GM23338 (cell line): Measurements from ENCODE around the gene CDH4.

ENCODE experiments used
- EZH2 ChIP-seq: fragments of 200-600 bp; sonication (generic); IDR thresholded peaks from one replicate; pipeline ENCODE4 v1.8.0; 2017; ENCODE audit warnings: antibody characterized with exemption, mild to moderate bottlenecking, low read depth; ENCODE audit not compliant: unreplicated experiment
- EZH2phosphoT487 ChIP-seq: fragments of 200-600 bp; sonication (generic); IDR thresholded peaks from one replicate; pipeline ENCODE4 v1.8.1; 2018; ENCODE audit warnings: antibody characterized with exemption; ENCODE audit not compliant: unreplicated experiment
- JUNB ChIP-seq: IDR thresholded peaks from one replicate; pipeline ENCODE4 v1.6.1; 2016; ENCODE audit warnings: antibody characterized with exemption; ENCODE audit not compliant: unreplicated experiment
- POLR2AphosphoS5 ChIP-seq: IDR thresholded peaks from 2 replicates; pipeline ENCODE4 v1.6.1; 2016; ENCODE audit warnings: antibody characterized with exemption, low read depth
- TF ChIP-seq, protein P1 (sequence below): IDR thresholded peaks from one replicate; pipeline ENCODE4 v1.6.1; 2018; ENCODE audit warnings: antibody characterized with exemption; ENCODE audit not compliant: unreplicated experiment
- TF ChIP-seq, protein P2 (sequence below), 2 experiments: fragments of 200-600 bp in 1 of 2; sonication (generic) in 1 of 2; conservative IDR thresholded peaks; 2 replicates each; pipeline versions ENCODE4 v1.5.1 to v1.6.1; 2016 to 2017; ENCODE audit warnings: antibody characterized with exemption in 2 of 2, low read depth in 2 of 2, mild to moderate bottlenecking in 2 of 2, moderate library complexity in 1 of 2

DNA sequence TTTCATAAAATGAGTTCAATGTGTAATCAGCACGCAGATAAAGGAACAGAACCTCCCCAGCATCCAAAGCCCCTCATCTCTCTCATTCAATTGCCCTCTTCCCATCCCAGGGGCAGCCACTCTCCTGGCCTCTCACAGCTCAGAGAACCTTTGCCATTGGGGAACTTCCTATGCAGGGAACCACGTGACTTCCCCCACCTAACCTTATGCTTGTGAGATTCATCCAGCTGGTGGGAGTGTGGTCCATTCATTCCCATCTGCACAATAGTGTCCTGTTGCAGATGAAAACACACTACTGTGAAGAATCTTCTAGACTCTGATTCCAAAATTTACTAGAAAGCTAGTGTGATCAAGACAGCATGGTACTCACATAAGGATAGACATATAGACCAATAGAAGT, 299.3 kb downstream of the CDH4 start:
- TF ChIP-seq, protein P1, sequence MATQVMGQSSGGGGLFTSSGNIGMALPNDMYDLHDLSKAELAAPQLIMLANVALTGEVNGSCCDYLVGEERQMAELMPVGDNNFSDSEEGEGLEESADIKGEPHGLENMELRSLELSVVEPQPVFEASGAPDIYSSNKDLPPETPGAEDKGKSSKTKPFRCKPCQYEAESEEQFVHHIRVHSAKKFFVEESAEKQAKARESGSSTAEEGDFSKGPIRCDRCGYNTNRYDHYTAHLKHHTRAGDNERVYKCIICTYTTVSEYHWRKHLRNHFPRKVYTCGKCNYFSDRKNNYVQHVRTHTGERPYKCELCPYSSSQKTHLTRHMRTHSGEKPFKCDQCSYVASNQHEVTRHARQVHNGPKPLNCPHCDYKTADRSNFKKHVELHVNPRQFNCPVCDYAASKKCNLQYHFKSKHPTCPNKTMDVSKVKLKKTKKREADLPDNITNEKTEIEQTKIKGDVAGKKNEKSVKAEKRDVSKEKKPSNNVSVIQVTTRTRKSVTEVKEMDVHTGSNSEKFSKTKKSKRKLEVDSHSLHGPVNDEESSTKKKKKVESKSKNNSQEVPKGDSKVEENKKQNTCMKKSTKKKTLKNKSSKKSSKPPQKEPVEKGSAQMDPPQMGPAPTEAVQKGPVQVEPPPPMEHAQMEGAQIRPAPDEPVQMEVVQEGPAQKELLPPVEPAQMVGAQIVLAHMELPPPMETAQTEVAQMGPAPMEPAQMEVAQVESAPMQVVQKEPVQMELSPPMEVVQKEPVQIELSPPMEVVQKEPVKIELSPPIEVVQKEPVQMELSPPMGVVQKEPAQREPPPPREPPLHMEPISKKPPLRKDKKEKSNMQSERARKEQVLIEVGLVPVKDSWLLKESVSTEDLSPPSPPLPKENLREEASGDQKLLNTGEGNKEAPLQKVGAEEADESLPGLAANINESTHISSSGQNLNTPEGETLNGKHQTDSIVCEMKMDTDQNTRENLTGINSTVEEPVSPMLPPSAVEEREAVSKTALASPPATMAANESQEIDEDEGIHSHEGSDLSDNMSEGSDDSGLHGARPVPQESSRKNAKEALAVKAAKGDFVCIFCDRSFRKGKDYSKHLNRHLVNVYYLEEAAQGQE = no peak
- TF ChIP-seq POLR2AphosphoS5 = no peak
- no peak for TF ChIP-seq EZH2
- TF ChIP-seq, protein P2, sequence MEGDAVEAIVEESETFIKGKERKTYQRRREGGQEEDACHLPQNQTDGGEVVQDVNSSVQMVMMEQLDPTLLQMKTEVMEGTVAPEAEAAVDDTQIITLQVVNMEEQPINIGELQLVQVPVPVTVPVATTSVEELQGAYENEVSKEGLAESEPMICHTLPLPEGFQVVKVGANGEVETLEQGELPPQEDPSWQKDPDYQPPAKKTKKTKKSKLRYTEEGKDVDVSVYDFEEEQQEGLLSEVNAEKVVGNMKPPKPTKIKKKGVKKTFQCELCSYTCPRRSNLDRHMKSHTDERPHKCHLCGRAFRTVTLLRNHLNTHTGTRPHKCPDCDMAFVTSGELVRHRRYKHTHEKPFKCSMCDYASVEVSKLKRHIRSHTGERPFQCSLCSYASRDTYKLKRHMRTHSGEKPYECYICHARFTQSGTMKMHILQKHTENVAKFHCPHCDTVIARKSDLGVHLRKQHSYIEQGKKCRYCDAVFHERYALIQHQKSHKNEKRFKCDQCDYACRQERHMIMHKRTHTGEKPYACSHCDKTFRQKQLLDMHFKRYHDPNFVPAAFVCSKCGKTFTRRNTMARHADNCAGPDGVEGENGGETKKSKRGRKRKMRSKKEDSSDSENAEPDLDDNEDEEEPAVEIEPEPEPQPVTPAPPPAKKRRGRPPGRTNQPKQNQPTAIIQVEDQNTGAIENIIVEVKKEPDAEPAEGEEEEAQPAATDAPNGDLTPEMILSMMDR (conservative IDR thresholded peaks at IDR 0.05; ENCODE audit: low read depth in 2 of 2) = no peak
- no peak for TF ChIP-seq EZH2phosphoT487
- no peak for TF ChIP-seq JUNB
